Progenitor cell of endocrine pancreas (in vitro differentiated cells): ENCODE measurements around the gene TTLL11. TPM values are rescaled to one million over a fixed set of nuclear protein-coding genes. Genes with fewer than 3 reads are reported as not detected.
A peak's percentile ranks its signal among the peaks of the same experiment; 100 is the strongest.

ENCODE experiments used
- DNase-seq: peaks from one replicate; pipeline ENCODE4 v3.0.0; 2021; ENCODE audit warnings: low spot score; ENCODE audit not compliant: unreplicated experiment
- H3K27ac Mint-ChIP-seq: 2 replicates; pipeline ENCODE4 v1.8.0; 2021; ENCODE audit warnings: mild to moderate bottlenecking, moderate library complexity, mixed read lengths
- H3K27me3 Mint-ChIP-seq: 2 replicates; pipeline ENCODE4 v1.8.0; 2021; ENCODE audit warnings: mixed read lengths
- H3K36me3 Mint-ChIP-seq: 2 replicates; pipeline ENCODE4 v1.8.0; 2022; ENCODE audit warnings: mixed read lengths; ENCODE audit not compliant: insufficient read depth
- H3K4me1 Mint-ChIP-seq: 2 replicates; pipeline ENCODE4 v1.8.0; 2021; ENCODE audit warnings: low read depth, mixed read lengths
- H3K4me3 Mint-ChIP-seq: 2 replicates; pipeline ENCODE4 v1.8.0; 2021; ENCODE audit warnings: low read depth, mild to moderate bottlenecking, moderate library complexity, mixed read lengths
- H3K9me3 Mint-ChIP-seq: 2 replicates; pipeline ENCODE4 v1.8.0; 2021; ENCODE audit warnings: low read depth, mixed read lengths
- CTCF ChIP-seq: fragments of 200-600 bp; sonication (generic); IDR thresholded peaks from one replicate; pipeline ENCODE4 v1.5.0; 2021; ENCODE audit warnings: antibody characterized with exemption, mild to moderate bottlenecking; ENCODE audit not compliant: unreplicated experiment
- total RNA-seq: library from RNA; stranded (reverse); gene quantifications from 2 replicates; pipeline ENCODE4 v1.2.1, GENCODE V29; 2021

Gene TTLL11
- total RNA-seq, 1 donor from 2014 or later: 5.3 TPM

GRCh38 chr9:122134822-122135528, 41.9 kb upstream of the TTLL11 start:
- Mint-ChIP-seq H3K4me3 (no peak overlapping the region), H3K27me3 (peaks cover 65% of the 10 kb centered on the region), H3K27ac (no peak overlapping the region), H3K36me3 (no peaks in the 10 kb centered on the region), H3K9me3 (no peaks in the 10 kb centered on the region), H3K4me1 (peaks cover 5% of the 10 kb centered on the region)
- DNase-seq: no peak
- no peak for TF ChIP-seq CTCF

GRCh38 chr9:122133984-122134535, 41.0 kb upstream of the TTLL11 start:
- no peak for DNase-seq
- TF ChIP-seq CTCF: no peak
- Mint-ChIP-seq H3K4me1 (peaks cover 5% of the 10 kb centered on the region), H3K27ac (no peak overlapping the region), H3K36me3 (no peaks in the 10 kb centered on the region), H3K27me3 (peaks cover 71% of the 10 kb centered on the region), H3K9me3 (no peaks in the 10 kb centered on the region), H3K4me3 (no peak overlapping the region)

- H3K4me1 Mint-ChIP-seq: peaks cover 5% of the 10 kb centered on the region
- peaks cover 73% of the 10 kb centered on the region for H3K27me3 Mint-ChIP-seq
- no peak for TF ChIP-seq CTCF
- no peak overlapping the region for H3K27ac Mint-ChIP-seq
- no peaks in the 10 kb centered on the region for H3K9me3 Mint-ChIP-seq
- DNase-seq: no peak
- no peak overlapping the region for H3K4me3 Mint-ChIP-seq
- no peaks in the 10 kb centered on the region for H3K36me3 Mint-ChIP-seq
These were observed 40.3 kb upstream of the TTLL11 start for GRCh38 chr9:122133263-122133983.

GRCh38 chr9:122132539-122132938, 39.4 kb upstream of the TTLL11 start:
- Mint-ChIP-seq H3K4me1 (peaks cover 5% of the 10 kb centered on the region), H3K36me3 (no peaks in the 10 kb centered on the region), H3K4me3 (no peak overlapping the region), H3K27me3 (peaks cover 71% of the 10 kb centered on the region), H3K9me3 (no peaks in the 10 kb centered on the region), H3K27ac (no peak overlapping the region)
- DNase-seq: no peak
- TF ChIP-seq CTCF: no peak

- TF ChIP-seq CTCF: no peak
- H3K9me3 Mint-ChIP-seq: no peaks in the 10 kb centered on the region
- peaks cover 76% of the 10 kb centered on the region for H3K27me3 Mint-ChIP-seq
- peak overlapping the region; percentile 18 for H3K27ac Mint-ChIP-seq
- peaks cover 8% of the 10 kb centered on the region for H3K4me1 Mint-ChIP-seq
- DNase-seq: no peak
- no peaks in the 10 kb centered on the region for H3K36me3 Mint-ChIP-seq
- no peak overlapping the region for H3K4me3 Mint-ChIP-seq
These were observed 38.4 kb upstream of the TTLL11 start for GRCh38 chr9:122131401-122132001.
